K562 (cell line): ENCODE results near the gene MYH9. TPM values are rescaled to one million over a fixed set of nuclear protein-coding genes. Genes with fewer than 3 reads are reported as not detected.

Source experiments
- ATAC-seq: fragments of 200-7000 bp; cut with Tn5 transposase; 3 replicates; pipeline ENCODE4 v1.9.1; 2020; ENCODE audit warnings: moderate library complexity
- BruUV-seq: library from RNA; stranded (reverse); fragments of 400-500 nt; replicated peaks from 2 replicates; lab custom pipeline; 2021; lab: Mats Ljungman, UMichigan
- CTCF ChIA-PET: fragments of 300-600 bp; formaldehyde crosslinking; extraction: SDS; loops from one replicate; lab custom pipeline; 2021; ENCODE audit warnings: low intra/inter-chr PET ratio; lab: Yijun Ruan, JAX
- POLR2A ChIA-PET: fragments of 300-600, 350-650 bp; sonication (Branson Sonifier 250); formaldehyde crosslinking; extraction: SDS; loops from one replicate; lab custom pipeline; 2021; ENCODE audit warnings: antibody characterized with exemption, inconsistent platforms; lab: Yijun Ruan, JAX
- DNase-seq, 4 experiments: peaks; one replicate each; pipeline versions ENCODE4 v3.0.0 to v3.0.0-alpha.2; 2011 to 2018; ENCODE audit warnings: low spot score in 3 of 4, mixed read lengths in 3 of 4; ENCODE audit errors: extremely low read depth in 1 of 4
- FAIRE-seq: peaks from 2 replicates; lab custom pipeline; 2011; peaks lifted over from hg19 to GRCh38; lab: Jason Lieb, UNC
- H2AFZ ChIP-seq: 2 replicates; pipeline ENCODE4 v1.6.0; 2011; ENCODE audit warnings: low read depth, low read length, control low read depth, inconsistent platforms
- H3K27ac ChIP-seq: fragments of 200-600 bp; 3 replicates; pipeline ENCODE4 v1.8.0; 2011; ENCODE audit warnings: low read depth, mild to moderate bottlenecking, control low read depth, inconsistent platforms, low read length, moderate library complexity, mixed read lengths; ENCODE audit errors: extremely low read depth
- H3K27me3 ChIP-seq, 2 experiments: fragments of 300-600 bp in 1 of 2; 2 replicates in 1 of 2; 3 replicates in 1 of 2; pipeline versions ENCODE4 v1.6.0 to v1.8.0; 2011; ENCODE audit warnings: inconsistent platforms in 2 of 2, low read length in 2 of 2, mild to moderate bottlenecking in 1 of 2, mixed read lengths in 1 of 2, moderate library complexity in 1 of 2; ENCODE audit not compliant: control insufficient read depth in 2 of 2, insufficient read depth in 2 of 2
- H3K36me3 ChIP-seq: fragments of 300-600 bp; 3 replicates; pipeline ENCODE4 v1.8.0; 2011; ENCODE audit warnings: mild to moderate bottlenecking, low read length, inconsistent platforms; ENCODE audit not compliant: control insufficient read depth, insufficient read depth
- H3K4me1 ChIP-seq, 2 experiments: fragments of 200-600 bp in 1 of 2; replicated peaks in 1 of 2; 2 replicates in 1 of 2; 3 replicates in 1 of 2; pipeline versions ENCODE4 v1.5.1 to v1.8.0; 2011; ENCODE audit warnings: inconsistent platforms in 2 of 2, low read length in 2 of 2, mild to moderate bottlenecking in 1 of 2, mixed read lengths in 1 of 2, moderate library complexity in 1 of 2; ENCODE audit not compliant: control insufficient read depth in 2 of 2, insufficient read depth in 2 of 2
- H3K4me2 ChIP-seq: 2 replicates; pipeline ENCODE4 v1.6.1; 2011; ENCODE audit warnings: low read length, control low read depth, inconsistent platforms, mixed read lengths; ENCODE audit not compliant: insufficient read depth
- H3K4me3 ChIP-seq: fragments of 200-600 bp; sonication (generic), shearing (Covaris generic); 2 replicates; pipeline ENCODE4 v1.5.1; 2016; ENCODE audit warnings: control low read depth, inconsistent platforms
- H3K79me2 ChIP-seq: fragments of 200-600 bp; 3 replicates; pipeline ENCODE4 v1.8.0; 2011; ENCODE audit warnings: low read length, inconsistent platforms; ENCODE audit not compliant: control insufficient read depth, insufficient read depth
- H3K9ac ChIP-seq, 2 experiments: 2 replicates each; pipeline versions ENCODE4 v1.6.0 to v1.6.1; 2011; ENCODE audit warnings: low read depth in 2 of 2, low read length in 2 of 2, control low read depth in 1 of 2, inconsistent platforms in 1 of 2, mild to moderate bottlenecking in 1 of 2, mixed read lengths in 1 of 2; ENCODE audit not compliant: insufficient read depth in 1 of 2
- H3K9me1 ChIP-seq: one replicate; pipeline ENCODE4 v1.6.0; 2011; ENCODE audit warnings: inconsistent platforms, mild to moderate bottlenecking, low read length, moderate library complexity; ENCODE audit not compliant: control insufficient read depth, insufficient read depth
- H3K9me3 ChIP-seq: replicated peaks from 2 replicates; pipeline ENCODE4 v1.5.1; 2011; ENCODE audit warnings: low read depth, low read length, inconsistent platforms; ENCODE audit not compliant: control insufficient read depth, insufficient read depth
- H4K20me1 ChIP-seq: replicated peaks from 2 replicates; pipeline ENCODE4 v1.6.1; 2011; ENCODE audit warnings: low read length, inconsistent platforms, mixed read lengths; ENCODE audit not compliant: control insufficient read depth, insufficient read depth
- ARHGAP35 ChIP-seq: fragments of 450-650 bp; IDR thresholded peaks from 2 replicates; pipeline ENCODE4 v1.6.1; 2018; ENCODE audit not compliant: partially characterized antibody
- CCNT2 ChIP-seq: IDR thresholded peaks from 2 replicates; pipeline ENCODE4 v1.6.1; 2011; ENCODE audit warnings: borderline replicate concordance, low read depth, mild to moderate bottlenecking, moderate library complexity, mixed read lengths, low read length; ENCODE audit not compliant: insufficient read length; ENCODE audit errors: extremely low read depth
- EGR1 ChIP-seq: fragments of 450-650 bp; conservative IDR thresholded peaks from 2 replicates; pipeline ENCODE4 v1.6.1; 2017; ENCODE audit warnings: mild to moderate bottlenecking
- ELK1 ChIP-seq: sonication (generic); formaldehyde crosslinking; IDR thresholded peaks from 2 replicates; pipeline ENCODE4 v1.8.1; 2022; ENCODE audit warnings: missing genetic modification reagents
- FOXJ3 ChIP-seq: sonication (generic); formaldehyde crosslinking; IDR thresholded peaks from 2 replicates; pipeline ENCODE4 v1.4.0; 2020; ENCODE audit warnings: mild to moderate bottlenecking, missing genetic modification reagents
- GTF2F1 ChIP-seq: IDR thresholded peaks from 2 replicates; pipeline ENCODE4 v1.6.1; 2011; ENCODE audit warnings: low read depth, low read length, improper control_type of control experiment
- NCOA1 ChIP-seq: fragments of 450-650 bp; IDR thresholded peaks from 2 replicates; pipeline ENCODE4 v1.6.1; 2016; ENCODE audit warnings: low read depth
- PHB2 ChIP-seq: fragments of 450-650 bp; IDR thresholded peaks from 2 replicates; pipeline ENCODE4 v1.6.1; 2017; ENCODE audit warnings: low read depth
- RBM22 ChIP-seq: fragments of 200-400 bp; formaldehyde crosslinking; IDR thresholded peaks from 2 replicates; pipeline ENCODE4 v1.6.1; 2018; ENCODE audit warnings: low read length, low read depth; ENCODE audit not compliant: poor library complexity, severe bottlenecking
- RHOXF2B ChIP-seq: fragments of 250-450 bp; sonication (Bioruptor Pico); conservative IDR thresholded peaks from 2 replicates; pipeline ENCODE4 v1.5.1; 2021
- SMAD1 ChIP-seq: fragments of 150-350 bp; IDR thresholded peaks from 2 replicates; pipeline ENCODE4 v1.6.1; 2014; ENCODE audit warnings: low read length, low read depth; ENCODE audit not compliant: partially characterized antibody
- SREBF2 ChIP-seq: sonication (generic); formaldehyde crosslinking; IDR thresholded peaks from 2 replicates; pipeline ENCODE4 v1.4.0; 2020; ENCODE audit warnings: mild to moderate bottlenecking, missing genetic modification reagents
- SRSF3 ChIP-seq: fragments of 200-400 bp; formaldehyde crosslinking; IDR thresholded peaks from 2 replicates; pipeline ENCODE4 v1.6.1; 2016; ENCODE audit warnings: mild to moderate bottlenecking, low read length, moderate library complexity; ENCODE audit not compliant: insufficient read depth
- ZFX ChIP-seq: sonication (generic); formaldehyde crosslinking; IDR thresholded peaks from 2 replicates; pipeline ENCODE4 v1.8.0; 2022; ENCODE audit warnings: mild to moderate bottlenecking, missing genetic modification reagents, moderate library complexity
- ZNF212 ChIP-seq: fragments of 450-650 bp; formaldehyde crosslinking; IDR thresholded peaks from 2 replicates; pipeline ENCODE4 v1.4.0; 2020; ENCODE audit warnings: mild to moderate bottlenecking
- ZNF253 ChIP-seq: fragments of 250-450 bp; sonication (Bioruptor Pico); conservative IDR thresholded peaks from 2 replicates; pipeline ENCODE4 v1.6.1; 2021; ENCODE audit warnings: mild to moderate bottlenecking
- WGBS: fragments of 100-300 bp; shearing (Covaris generic); methylation state at CpG from one replicate; pipeline ENCODE4 v1.1.6; 2016; ENCODE audit warnings: low coverage, mixed read lengths; ENCODE audit not compliant: insufficient coverage; ENCODE audit errors: missing lambda C conversion rate; 5-methylcytosine and 5-hydroxymethylcytosine counted together
- in situ Hi-C: fragments of 300-500 bp; cut with MboI; formaldehyde crosslinking; loops from 4 replicates; pipeline ENCODE4 v1.15.0; 2018; ENCODE audit warnings: inconsistent platforms, mixed read lengths
- intact Hi-C: fragments of 100-400 bp; cut with micrococcal nuclease; formaldehyde crosslinking; loops from 2 replicates; pipeline ENCODE4 v1.14.2; 2022
- polyA plus RNA-seq, 8 experiments: library from polyadenylated mRNA; depleted of rRNA in 4 of 8; stranded (reverse) in 5 of 8; unstranded in 3 of 8; fragments of >200 nt; fragmentation: Nextera tagmentation in 2 of 8; fragmentation: Illumina TruSeq in 1 of 8; extraction: Ambion mirVana in 2 of 8; extraction: Trizol in 1 of 8; gene quantifications; 2 replicates each; pipeline versions ENCODE4 v1.2.1 to v1.2.3, GENCODE V29; 2011 to 2014; ENCODE audit warnings: inconsistent platforms in 1 of 8, missing spikeins in 1 of 8
- total RNA-seq, 7 experiments: library from RNA; depleted of rRNA in 6 of 7; stranded (reverse); fragments of >200 nt in 6 of 7; fragmentation: Illumina TruSeq in 2 of 7; extraction: Trizol in 2 of 7; gene quantifications; 2 replicates each; pipeline versions ENCODE4 v1.2.1 to v1.2.3, GENCODE V29; 2011 to 2021; ENCODE audit warnings: low replicate concordance in 1 of 7

Gene MYH9
- total and polyA plus RNA-seq, 9 of the 15 experiments (the other 6 are each of a cell fraction or from before 2014, with no cell fraction given): 0.71 to 111 (median 24.6) TPM

- Histone ChIP-seq H3K4me1 (peaks cover 24 to 28% of the 10 kb centered on the region in 2 experiments), H3K4me2 (no peak overlapping the region), H3K79me2 (peaks cover 25% of the 10 kb centered on the region), H2AFZ (no peak overlapping the region), H3K9me1 (peaks cover 5% of the 10 kb centered on the region), H3K27me3 (no peaks in the 10 kb centered on the region), H3K9me3 (no peaks in the 10 kb centered on the region), H3K27ac (no peak overlapping the region), H3K36me3 (peaks cover 84% of the 10 kb centered on the region), H3K9ac (no peak overlapping the region), H4K20me1 (no peaks in the 10 kb centered on the region), H3K4me3 (no peak overlapping the region)
- no TSS peak for BruUV-seq
- TF ChIP-seq ZFX (CRISPR knock-in tag): no peak
- no peak for TF ChIP-seq SRSF3
- no peak for TF ChIP-seq CCNT2
- no peak for TF ChIP-seq NCOA1
- no peak for TF ChIP-seq ZNF253 (CRISPR knock-in tag)
- no peak for TF ChIP-seq FOXJ3 (CRISPR knock-in tag)
- no peak for TF ChIP-seq GTF2F1
- TF ChIP-seq ELK1: no peak
- TF ChIP-seq EGR1: no peak
- TF ChIP-seq RBM22: no peak
- no peak for TF ChIP-seq SMAD1
- no peak for TF ChIP-seq PHB2
- no peak for TF ChIP-seq ARHGAP35
- TF ChIP-seq SREBF2 (CRISPR knock-in tag): no peak
- TF ChIP-seq RHOXF2B: no peak
- no peak for TF ChIP-seq ZNF212
- WGBS: 89% methylated on average over 20 of the region's 27 CpGs
- in situ Hi-C loops: no loop called here
- ChIA-PET POLR2A (interaction anchor here (1.2 kb wide), 1 partner anchor 134 kb away, joined by 3 read pairs; no protein-coding TSS in a partner anchor), CTCF (no interaction called here)
- intact Hi-C loops: no loop called here
- ATAC-seq (no peak), FAIRE-seq (no peak), DNase-seq (no peak)
Observed at GRCh38 chr22:36325154-36326031, 62.4 kb downstream of the MYH9 start.
